ENCODE data around the gene GSTT4.
"Not testable (repeated sequence)": the region's sequence is repeated elsewhere in the genome, so short reads cannot be mapped to it uniquely, and the experiment has no call there.

Gene GSTT4

DNA sequence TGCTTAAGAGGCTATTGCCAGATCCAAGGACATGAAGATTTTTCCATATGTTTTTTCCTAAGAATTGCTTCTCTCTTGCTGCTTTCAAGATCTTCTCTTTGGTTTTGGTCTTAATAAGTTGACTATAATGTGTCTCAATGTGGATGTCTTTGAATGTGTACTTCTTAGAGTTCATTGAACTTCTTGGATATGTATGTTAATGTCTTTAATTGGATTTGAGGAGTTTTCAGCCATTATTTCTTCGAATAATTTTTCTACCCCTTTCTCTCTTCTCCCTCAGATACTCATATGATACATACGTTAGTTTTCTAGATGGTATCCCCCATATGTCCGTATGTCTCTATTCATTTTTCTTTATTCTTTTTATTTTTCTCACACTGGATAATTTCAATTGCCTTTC lies 19.1 kb upstream of the GSTT4 start:
- no peak for DNase-seq

DNA sequence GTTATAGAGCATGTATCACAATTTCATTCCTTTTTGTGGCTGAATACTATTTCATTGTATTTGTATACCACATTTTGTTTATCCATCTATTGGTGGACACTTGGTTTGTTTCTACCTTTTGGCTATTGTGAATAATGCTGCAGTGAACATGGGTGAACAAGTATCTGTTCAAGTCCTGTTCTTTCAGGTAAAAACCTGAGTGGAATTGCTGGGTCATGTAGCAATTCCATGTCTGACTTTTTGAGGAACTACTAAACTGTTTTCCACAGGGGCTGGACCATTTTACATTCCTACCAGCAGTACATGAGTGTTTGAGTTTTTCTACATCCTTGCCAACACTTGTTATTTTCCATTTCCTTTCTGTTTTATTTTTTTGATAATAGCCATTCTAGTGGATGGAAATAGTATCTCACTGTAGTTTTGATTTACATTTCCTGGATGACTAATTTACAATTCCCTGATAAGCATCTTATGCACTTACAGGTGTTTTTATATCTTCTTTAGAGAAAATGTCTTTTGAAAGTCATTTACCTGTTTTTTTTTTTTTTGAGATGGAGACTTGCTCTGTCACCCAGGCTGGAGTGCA lies 18.0 kb upstream of the GSTT4 start:
- no peak for DNase-seq

- no peak for DNase-seq
These were observed 16.1 kb upstream of the GSTT4 start for GRCh38 chr22:24021304-24021703.

DNA sequence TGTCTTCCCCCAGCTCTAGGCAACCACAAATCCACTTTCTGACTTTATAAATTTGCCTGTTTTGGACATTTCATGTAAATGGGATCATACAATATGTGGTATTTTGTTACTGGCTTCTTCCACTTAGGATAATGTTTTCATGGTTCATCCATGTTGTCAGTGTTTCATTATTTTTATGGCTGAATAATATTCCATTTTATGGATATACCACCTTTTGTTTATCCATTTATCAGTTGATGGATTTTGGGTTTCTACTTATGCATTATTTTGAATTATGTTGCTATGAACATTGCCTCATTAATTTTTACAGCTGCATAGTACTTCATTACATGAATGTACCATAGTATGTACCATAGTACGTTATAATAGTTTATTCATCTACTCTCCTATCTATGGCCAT lies 10.9 kb upstream of the GSTT4 start:
- no peak for DNase-seq

DNA sequence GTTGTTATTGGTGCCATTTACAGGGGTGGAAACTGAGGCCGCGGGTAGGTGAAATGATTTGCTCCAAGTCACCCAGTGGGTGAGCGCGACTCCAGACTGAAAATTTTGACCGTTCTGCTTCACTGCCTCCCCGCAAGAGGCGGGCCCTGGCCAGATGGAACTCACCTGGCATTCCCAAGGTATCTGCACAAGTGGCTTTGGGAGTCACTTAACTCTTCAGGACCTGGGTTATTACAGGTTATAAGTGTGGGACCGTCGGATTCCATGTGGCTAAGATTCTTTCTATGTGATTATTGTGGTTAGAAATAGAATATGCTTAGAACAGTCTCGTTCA lies 6.4 kb upstream of the GSTT4 start:
- DNase-seq = no peak

DNA sequence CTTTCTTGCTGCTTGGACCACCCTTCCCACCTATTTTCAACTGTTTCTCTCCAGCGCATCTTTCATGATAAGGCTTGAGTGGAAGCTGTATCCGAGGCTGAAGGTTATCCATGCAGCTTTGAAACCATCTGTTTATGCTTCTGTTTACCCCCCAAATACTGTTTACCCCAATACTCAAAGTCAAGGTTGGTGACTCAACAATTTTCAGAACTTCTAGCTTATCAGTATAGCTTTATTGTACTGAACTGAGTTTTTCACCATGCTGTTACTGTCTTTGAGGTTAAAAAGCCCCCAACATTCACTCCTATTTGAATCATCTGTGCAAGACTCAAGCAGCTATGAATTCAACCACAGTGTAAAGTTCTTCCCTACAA lies 4.8 kb upstream of the GSTT4 start:
- DNase-seq = no peak

DNA sequence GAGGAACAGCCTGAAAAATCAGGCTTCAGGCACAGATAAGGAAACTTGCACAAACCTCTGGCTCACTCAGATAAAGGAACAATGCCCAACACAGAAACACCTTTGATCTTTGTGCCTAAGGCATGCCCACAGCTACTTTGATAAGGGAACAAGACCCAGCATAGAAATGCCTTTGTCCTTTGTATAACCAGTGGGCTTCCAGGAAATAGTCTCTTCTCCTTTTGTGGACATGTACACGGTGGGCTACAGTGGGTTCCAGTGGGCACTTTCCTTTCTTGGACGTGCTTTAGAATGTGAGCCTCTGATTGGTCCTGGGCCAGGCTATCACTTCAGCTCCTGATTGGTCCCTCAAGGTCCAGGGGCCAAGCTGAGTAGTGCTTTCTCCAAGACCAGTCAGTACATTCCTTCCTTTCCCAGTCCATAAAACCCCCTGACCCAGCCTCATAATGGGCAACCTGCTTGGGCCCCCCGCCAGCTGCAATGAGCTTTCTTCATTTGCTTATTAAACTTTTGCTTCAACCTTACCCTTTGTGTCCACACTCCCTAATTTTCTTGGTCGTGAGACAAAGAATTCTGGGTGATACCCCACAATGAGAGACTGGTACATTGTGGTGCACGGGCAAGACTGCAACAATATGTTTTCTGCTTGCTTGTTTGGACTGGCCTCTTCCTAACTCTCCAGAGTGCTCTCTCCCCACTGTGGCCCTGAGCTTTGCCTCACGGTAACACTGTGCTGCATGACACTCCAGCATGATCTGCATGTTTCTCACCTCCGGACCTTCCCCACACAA lies 4.2 kb upstream of the GSTT4 start:
- no peak for DNase-seq

- DNase-seq = no peak
These were observed 3.4 kb upstream of the GSTT4 start for GRCh38 chr22:24008381-24009226.

- DNase-seq = no peak
These were observed 2.7 kb upstream of the GSTT4 start for GRCh38 chr22:24008022-24008283.

- no peak for DNase-seq
These were observed 2.2 kb upstream of the GSTT4 start for GRCh38 chr22:24007253-24008021.

DNA sequence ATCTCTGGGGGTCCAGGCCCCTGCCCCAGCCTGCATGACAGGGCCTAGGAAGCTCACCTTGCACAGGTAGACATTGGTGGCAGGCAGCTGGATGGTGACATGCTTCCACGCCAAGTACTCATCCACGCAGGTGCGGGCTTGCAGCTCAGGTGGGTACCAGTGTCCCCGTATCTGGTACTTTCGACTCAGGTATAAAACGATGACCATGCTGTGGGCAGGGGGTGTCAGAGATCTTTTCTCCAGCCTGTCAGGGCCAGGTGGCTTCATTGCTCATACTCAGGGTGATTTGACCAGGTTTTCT lies 1.6 kb upstream of the GSTT4 start:
- DNase-seq = no peak

DNA sequence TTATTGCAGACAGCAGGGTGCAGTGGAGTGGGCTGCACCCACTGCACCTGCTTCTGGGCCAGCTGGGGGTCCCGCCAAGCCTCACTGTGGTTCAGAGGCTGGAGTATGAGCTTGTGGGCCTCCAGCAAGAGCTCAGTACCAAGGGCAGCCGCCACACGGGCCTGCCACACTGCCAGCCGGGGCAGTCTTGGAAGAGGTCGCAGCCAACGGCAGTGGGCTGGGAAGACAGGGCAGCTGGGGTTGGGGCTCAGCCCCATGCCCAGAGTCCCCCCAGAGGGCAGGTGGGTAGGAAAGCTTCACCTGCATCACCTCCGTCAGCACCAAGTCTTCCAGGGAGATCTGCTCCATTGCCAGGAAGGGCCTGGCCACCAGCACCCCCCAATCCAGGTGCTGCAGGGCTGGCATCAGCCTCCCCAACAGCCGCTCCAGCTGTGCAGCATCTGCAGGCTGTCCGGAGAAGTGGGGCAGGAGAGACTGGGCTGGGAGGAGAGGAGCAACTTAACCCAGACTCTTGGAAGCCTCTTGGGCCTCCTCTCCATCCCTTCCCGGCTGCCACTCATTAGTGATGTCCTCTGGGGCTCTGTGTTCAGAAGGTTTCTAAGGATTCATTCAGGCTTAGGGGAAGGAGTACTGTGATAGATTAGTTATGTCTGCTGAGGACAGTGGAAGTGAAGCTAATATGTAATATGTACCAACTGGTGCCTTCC lies 1.1 kb upstream of the GSTT4 start:
- DNase-seq = no peak

GRCh38 chr22:24003887-24004286 lies 1.4 kb downstream of the GSTT4 start:
- DNase-seq = no peak

GRCh38 chr22:24002851-24003250 lies 2.4 kb downstream of the GSTT4 start:
- DNase-seq = no peak

- no peak for DNase-seq
These were observed 3.0 kb downstream of the GSTT4 start for GRCh38 chr22:24002272-24002671.

DNA sequence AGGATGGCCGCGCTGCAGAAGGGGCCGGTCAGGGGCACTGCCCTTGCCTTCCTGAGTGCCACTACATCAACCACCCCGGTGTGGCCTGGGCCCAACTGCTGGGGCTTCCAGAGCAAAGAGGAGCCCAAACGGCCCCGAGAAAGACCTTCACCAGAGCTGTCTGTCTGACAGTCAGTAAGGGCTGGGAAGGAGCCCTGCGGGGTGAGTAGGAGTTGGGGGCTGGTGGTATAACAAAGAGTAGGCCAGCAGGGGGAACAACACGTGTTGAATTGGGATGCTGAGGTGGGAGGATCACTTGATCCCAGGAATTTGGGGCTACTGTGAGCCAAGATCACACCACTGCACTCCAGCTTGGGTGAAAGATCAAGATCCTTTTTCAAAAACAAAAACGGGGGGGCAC lies 3.9 kb downstream of the GSTT4 start:
- DNase-seq = no peak

GRCh38 chr22:23999779-24000178 lies 5.5 kb downstream of the GSTT4 start:
- DNase-seq = not testable (repeated sequence)

GRCh38 chr22:23997092-23997491 lies 8.2 kb downstream of the GSTT4 start:
- DNase-seq = no peak

DNA sequence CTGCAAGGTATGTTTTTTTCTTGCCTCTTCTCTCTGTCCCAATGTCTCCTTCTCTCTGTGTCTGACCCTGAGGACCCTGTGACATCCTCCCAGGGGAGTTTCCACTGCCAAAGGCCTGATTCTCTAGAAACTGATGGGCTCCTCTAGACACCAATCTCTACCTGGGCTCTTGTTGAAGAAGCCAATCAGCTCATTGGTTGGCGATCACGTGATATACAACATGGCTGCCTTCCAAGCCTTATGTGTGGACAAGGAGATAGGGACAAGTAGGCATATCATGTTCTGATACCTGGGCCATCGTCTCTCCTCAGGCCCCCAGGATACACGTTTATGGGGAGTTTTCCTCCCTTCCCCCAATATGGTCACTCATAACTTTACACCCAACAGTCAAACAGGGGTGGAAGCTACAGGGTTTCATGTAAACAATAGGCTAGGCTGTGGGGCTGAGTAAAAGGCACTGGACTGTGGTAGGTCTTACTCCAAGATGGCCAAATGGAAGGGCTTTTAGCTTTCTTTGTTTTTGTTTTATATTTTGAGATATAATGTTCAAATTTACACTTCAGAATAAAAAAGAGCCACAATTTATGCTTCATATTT lies 11.6 kb downstream of the GSTT4 start:
- not testable (repeated sequence) for DNase-seq

DNA sequence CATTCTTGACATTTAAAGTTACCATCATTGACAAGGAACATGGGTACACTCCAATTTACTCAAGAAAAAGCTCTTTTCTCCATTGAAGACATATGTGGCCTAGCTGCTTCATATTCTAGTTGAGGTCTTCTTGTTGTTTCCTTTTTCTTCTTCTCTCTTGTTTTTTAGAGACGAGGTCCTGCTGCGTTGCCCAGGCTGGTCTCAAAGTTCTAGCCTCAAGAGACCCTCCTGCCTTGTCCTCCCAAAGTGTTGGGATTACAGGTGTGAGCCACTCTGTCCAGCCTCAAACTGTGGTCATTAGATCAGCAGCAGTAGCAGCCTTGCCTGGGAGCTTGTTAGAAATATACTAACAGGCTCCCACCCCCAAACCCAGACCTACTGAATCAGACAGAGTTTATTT lies 12.2 kb downstream of the GSTT4 start:
- not testable (repeated sequence) for DNase-seq

DNA sequence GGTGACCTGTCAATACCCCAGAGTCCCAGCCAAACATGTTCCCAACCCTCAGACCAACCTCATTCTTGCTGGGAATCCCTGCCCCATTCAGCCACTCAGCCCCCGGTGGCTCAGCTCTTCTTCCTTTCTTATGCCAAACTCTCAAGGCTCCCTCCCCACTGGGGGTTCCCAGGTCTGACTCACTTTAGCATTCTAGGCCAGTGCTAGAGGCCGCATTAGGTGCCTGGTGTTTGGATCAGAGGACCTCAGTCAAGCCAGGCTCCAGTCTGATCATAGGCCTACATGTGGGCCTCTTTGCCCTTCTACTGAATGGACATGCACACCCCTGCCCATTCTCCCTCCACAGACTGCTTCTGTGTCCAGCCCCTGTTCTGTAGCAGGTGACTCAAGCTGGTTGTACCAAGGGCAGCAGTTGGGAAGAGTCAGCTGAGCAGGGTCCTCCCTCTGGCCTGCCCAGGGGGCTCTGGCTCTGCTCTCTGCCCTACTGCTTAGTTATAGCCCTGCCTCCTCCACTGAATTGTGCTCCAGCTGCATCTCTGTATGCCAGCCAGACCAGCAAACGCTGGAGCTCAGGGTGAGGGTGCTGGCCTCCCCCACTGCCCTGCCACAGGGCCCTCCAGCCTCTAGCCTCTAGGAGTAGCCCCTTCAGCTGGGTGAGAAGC lies 15.5 kb downstream of the GSTT4 start:
- not testable (repeated sequence) for DNase-seq

GRCh38 chr22:23986538-23987178 lies 18.6 kb downstream of the GSTT4 start:
- DNase-seq = not testable (repeated sequence)

All from activated effector memory CD4-positive, alpha-beta T cell treated with anti-CD3 and anti-CD28 coated beads, Interleukin-2, amount 50 U/mL, for 16 hours (primary cell).